H1 (cell line): Measurements from ENCODE around the gene ITM2B. TPM values are rescaled to one million over a fixed set of nuclear protein-coding genes. Genes with fewer than 3 reads are reported as not detected.

Source experiments
- CTCF ChIA-PET: fragments of 300-600 bp; sonication (Branson Sonifier 250); formaldehyde crosslinking; loops from one replicate; lab custom pipeline; 2021; ENCODE audit not compliant: partially characterized antibody; lab: Charles Lee
- POLR2A ChIA-PET: fragments of 300-600 bp; sonication (Branson Sonifier 250); formaldehyde crosslinking; loops from one replicate; lab custom pipeline; 2021; ENCODE audit warnings: inconsistent platforms; ENCODE audit not compliant: partially characterized antibody; lab: Charles Lee
- DNase-seq, 2 experiments: peaks; one replicate each; pipeline versions ENCODE4 v3.0.0 to v3.0.0-alpha.2; 2010 to 2022; ENCODE audit warnings: low spot score in 2 of 2, low read depth in 1 of 2, mixed read lengths in 1 of 2
- FAIRE-seq: peaks from 2 replicates; lab custom pipeline; 2011; peaks lifted over from hg19 to GRCh38; lab: Jason Lieb, UNC
- H2AFZ ChIP-seq: 2 replicates; pipeline ENCODE4 v1.8.1; 2012; ENCODE audit warnings: low read length, inconsistent platforms
- H2AK5ac ChIP-seq: 2 replicates; pipeline ENCODE4 v1.6.1; 2013; ENCODE audit warnings: low read depth, low read length
- H2BK120ac ChIP-seq: replicated peaks from 2 replicates; pipeline ENCODE3; 2013; ENCODE audit warnings: low read depth, low read length, inconsistent platforms
- H2BK12ac ChIP-seq: 2 replicates; pipeline ENCODE4 v1.6.1; 2013; ENCODE audit warnings: low read depth, low read length
- H2BK15ac ChIP-seq: 2 replicates; pipeline ENCODE4 v1.6.1; 2013; ENCODE audit warnings: low read length
- H2BK20ac ChIP-seq: 2 replicates; pipeline ENCODE4 v1.6.1; 2013; ENCODE audit warnings: low read length
- H2BK5ac ChIP-seq: 2 replicates; pipeline ENCODE4 v1.6.1; 2013; ENCODE audit warnings: low read depth, low read length
- H3K14ac ChIP-seq: 2 replicates; pipeline ENCODE4 v1.6.1; 2013; ENCODE audit warnings: inconsistent platforms; ENCODE audit not compliant: insufficient read length
- H3K18ac ChIP-seq: 2 replicates; pipeline ENCODE4 v1.6.1; 2013; ENCODE audit warnings: low read length; ENCODE audit errors: extremely low read depth
- H3K23ac ChIP-seq: 2 replicates; pipeline ENCODE4 v1.6.1; 2013; ENCODE audit warnings: inconsistent platforms; ENCODE audit not compliant: insufficient read length
- H3K23me2 ChIP-seq: 2 replicates; pipeline ENCODE4 v1.6.1; 2013; ENCODE audit warnings: low read depth, low read length
- H3K27ac ChIP-seq: 2 replicates; pipeline ENCODE4 v1.6.1; 2011; ENCODE audit warnings: low read depth, low read length, inconsistent platforms
- H3K27me3 ChIP-seq, 4 experiments: replicated peaks in 1 of 4; 1 replicate in 1 of 4; 2 replicates in 3 of 4; pipeline versions ENCODE4 v1.6.1 to v1.8.1; 2011 to 2013; ENCODE audit warnings: low read length in 3 of 4, mild to moderate bottlenecking in 3 of 4, inconsistent platforms in 2 of 4, mixed read lengths in 2 of 4, moderate library complexity in 1 of 4; ENCODE audit not compliant: control insufficient read depth in 3 of 4, insufficient read depth in 3 of 4; ENCODE audit errors: extremely low read depth in 1 of 4
- H3K36me3 ChIP-seq, 4 experiments: 2 replicates each; pipeline versions ENCODE4 v1.6.1 to v1.8.1; 2011 to 2013; ENCODE audit warnings: mild to moderate bottlenecking in 4 of 4, low read length in 3 of 4, moderate library complexity in 2 of 4, control low read depth in 1 of 4, inconsistent platforms in 1 of 4; ENCODE audit not compliant: insufficient read depth in 4 of 4, control insufficient read depth in 2 of 4
- H3K4ac ChIP-seq: replicated peaks from 2 replicates; pipeline ENCODE3; 2013; ENCODE audit warnings: low read length, low read depth, mixed read lengths, inconsistent platforms; ENCODE audit not compliant: insufficient read length
- H3K4me1 ChIP-seq, 4 experiments: replicated peaks in 1 of 4; 1 replicate in 1 of 4; 2 replicates in 3 of 4; pipeline versions ENCODE4 v1.6.1 to v1.8.1; 2011 to 2013; ENCODE audit warnings: low read length in 3 of 4, inconsistent platforms in 2 of 4, mixed read lengths in 1 of 4; ENCODE audit not compliant: insufficient read depth in 4 of 4, control insufficient read depth in 3 of 4
- H3K4me2 ChIP-seq, 2 experiments: 2 replicates each; pipeline versions ENCODE4 v1.6.1 to v1.8.1; 2011 to 2013; ENCODE audit warnings: low read depth in 2 of 2, low read length in 2 of 2, control low read depth in 1 of 2, inconsistent platforms in 1 of 2, mild to moderate bottlenecking in 1 of 2; ENCODE audit not compliant: insufficient read depth in 1 of 2
- H3K4me3 ChIP-seq, 4 experiments: fragments of 200-600, 300-600 bp in 1 of 4; sonication (generic), shearing (Covaris generic), sonication (Bioruptor Twin) in 1 of 4; 2 replicates each; pipeline versions ENCODE4 v1.5.1 to v1.8.1; 2011 to 2016; ENCODE audit warnings: low read length in 4 of 4, low read depth in 3 of 4, control low read depth in 2 of 4, inconsistent platforms in 2 of 4, mild to moderate bottlenecking in 2 of 4, mixed read lengths in 1 of 4, moderate library complexity in 1 of 4; ENCODE audit not compliant: insufficient read depth in 2 of 4; ENCODE audit errors: extremely low read depth in 1 of 4
- H3K56ac ChIP-seq: replicated peaks from 2 replicates; pipeline ENCODE3; 2013; ENCODE audit warnings: low read depth, mild to moderate bottlenecking, mixed read lengths, low read length, inconsistent platforms; ENCODE audit not compliant: insufficient read length
- H3K79me1 ChIP-seq: 2 replicates; pipeline ENCODE4 v1.6.1; 2013; ENCODE audit warnings: low read depth, low read length, control low read depth
- H3K79me2 ChIP-seq, 2 experiments: 2 replicates each; pipeline versions ENCODE4 v1.6.1 to v1.8.1; 2012 to 2013; ENCODE audit warnings: low read length in 2 of 2, mild to moderate bottlenecking in 2 of 2, inconsistent platforms in 1 of 2; ENCODE audit not compliant: insufficient read depth in 2 of 2, control insufficient read depth in 1 of 2
- H3K9ac ChIP-seq, 4 experiments: replicated peaks in 1 of 4; 1 replicate in 1 of 4; 2 replicates in 3 of 4; pipeline versions ENCODE4 v1.6.1 to v1.8.1; 2011 to 2013; ENCODE audit warnings: low read depth in 3 of 4, low read length in 3 of 4, control low read depth in 2 of 4, mild to moderate bottlenecking in 2 of 4, moderate library complexity in 2 of 4, inconsistent platforms in 1 of 4; ENCODE audit errors: extremely low read depth in 1 of 4
- H3K9me3 ChIP-seq, 2 experiments: 2 replicates each; pipeline versions ENCODE4 v1.6.1 to v1.8.1; 2012 to 2013; ENCODE audit warnings: mild to moderate bottlenecking in 2 of 2, moderate library complexity in 2 of 2, control low read depth in 1 of 2, inconsistent platforms in 1 of 2, low read depth in 1 of 2, low read length in 1 of 2, mixed read lengths in 1 of 2; ENCODE audit not compliant: insufficient read depth in 2 of 2
- H4K20me1 ChIP-seq, 2 experiments: replicated peaks in 1 of 2; 2 replicates each; pipeline versions ENCODE3 to v1.8.1; 2011 to 2013; ENCODE audit warnings: inconsistent platforms in 2 of 2, low read length in 2 of 2, mild to moderate bottlenecking in 1 of 2; ENCODE audit not compliant: insufficient read depth in 2 of 2, control insufficient read depth in 1 of 2
- H4K5ac ChIP-seq: 2 replicates; pipeline ENCODE4 v1.6.1; 2013; ENCODE audit warnings: low read length, low read depth, mixed read lengths, inconsistent platforms; ENCODE audit not compliant: insufficient read length
- H4K8ac ChIP-seq: 2 replicates; pipeline ENCODE4 v1.8.0; 2013; ENCODE audit warnings: mild to moderate bottlenecking, moderate library complexity, low read length, inconsistent platforms; ENCODE audit not compliant: insufficient read depth; ENCODE audit errors: extremely low read depth
- H4K91ac ChIP-seq: replicated peaks from 2 replicates; pipeline ENCODE3; 2013; ENCODE audit warnings: low read length, mixed read lengths, inconsistent platforms; ENCODE audit not compliant: insufficient read length
- ASH2L ChIP-seq: fragments of 200-600, 300-600 bp; sonication (generic); IDR thresholded peaks from one replicate; pipeline ENCODE4 v1.7.1; 2017; ENCODE audit warnings: low read length
- BACH1 ChIP-seq: IDR thresholded peaks from 2 replicates; pipeline ENCODE4 v1.6.1; 2012; ENCODE audit warnings: low read length, improper control_type of control experiment
- BRCA1 ChIP-seq: IDR thresholded peaks from 2 replicates; pipeline ENCODE4 v1.6.1; 2012; ENCODE audit warnings: low read depth, low read length, improper control_type of control experiment
- EZH2 ChIP-seq: fragments of 200-600 bp; sonication (generic); IDR thresholded peaks from 2 replicates; pipeline ENCODE4 v1.7.1; 2012; ENCODE audit warnings: low read depth, mild to moderate bottlenecking, moderate library complexity, low read length, inconsistent platforms; ENCODE audit not compliant: severe bottlenecking
- JUN ChIP-seq: IDR thresholded peaks from 2 replicates; pipeline ENCODE4 v1.6.1; 2011; ENCODE audit warnings: low read depth, mild to moderate bottlenecking, improper control_type of control experiment, low read length
- SIX5 ChIP-seq: IDR thresholded peaks from 2 replicates; pipeline ENCODE4 v1.6.1; 2011; ENCODE audit warnings: mild to moderate bottlenecking, low read depth, low read length
- SUZ12 ChIP-seq: fragments of 200-600 bp; sonication (generic); IDR thresholded peaks from 2 replicates; pipeline ENCODE4 v1.6.1; 2012; ENCODE audit warnings: mild to moderate bottlenecking, inconsistent platforms, low read length, moderate library complexity, mixed read lengths
- WGBS, 2 experiments: shearing (Covaris generic) in 1 of 2; methylation state at CpG; one replicate each; pipeline versions ENCODE4 v1.1.6 to v1.1.7; 2013 to 2015; ENCODE audit warnings: low lambda C conversion rate in 2 of 2, mixed read lengths in 2 of 2, inconsistent platforms in 1 of 2, low coverage in 1 of 2, missing lambda C conversion rate in 1 of 2; ENCODE audit not compliant: insufficient replicate concordance in 2 of 2, insufficient coverage in 1 of 2, insufficient read length in 1 of 2; ENCODE audit errors: extremely low coverage in 1 of 2, missing lambda C conversion rate in 1 of 2; 5-methylcytosine and 5-hydroxymethylcytosine counted together
- polyA plus RNA-seq, 7 experiments: library from polyadenylated mRNA; depleted of rRNA in 3 of 7; stranded (reverse) in 5 of 7; unstranded in 2 of 7; fragments of >200 nt in 5 of 7; fragments of 200-250 nt in 2 of 7; gene quantifications; 1 replicate in 5 of 7; 2 replicates in 1 of 7; 4 replicates in 1 of 7; pipeline versions ENCODE4 v1.2.1 to v1.2.3, GENCODE V29; 2011 to 2013; ENCODE audit warnings: missing spikeins in 2 of 7, mixed read lengths in 2 of 7
- total RNA-seq: library from RNA; stranded (reverse); fragmentation: NEBNext Ultra II Directional; extraction: Animal tissue kit (Norgen Biotek cat#: 25700); gene quantifications from 2 replicates; pipeline ENCODE4 v1.2.1, GENCODE V29; 2021

ITM2B gene
- total and polyA plus RNA-seq, 2 of the 8 experiments (the other 6 are each of a cell fraction or from before 2014, with no cell fraction given): 132 to 184 TPM

- TF ChIP-seq BRCA1 (no peak), SIX5 (no peak), BACH1 (no peak), ASH2L (no peak), SUZ12 (no peak), EZH2 (no peak), JUN (no peak)
- FAIRE-seq (no peak), DNase-seq (no peak)
- Histone ChIP-seq H3K56ac (no peak overlapping the region), H3K4me3 (peak overlapping the region in 1 of 4 experiments; percentile 91; a peak in 2 of 8 replicates), H3K36me3 (no peaks in the 10 kb centered on the region), H2BK12ac (no peak overlapping the region), H4K91ac (no peak overlapping the region), H2BK20ac (no peak overlapping the region), H3K79me1 (no peaks in the 10 kb centered on the region), H2BK15ac (no peak overlapping the region), H2AFZ (no peak overlapping the region), H3K4me2 (peak overlapping the region; percentile 15 to 40; a peak in 3 of 4 replicates), H4K8ac (no peak overlapping the region), H3K27me3 (peaks cover 0 to 6% (median 3%) of the 10 kb centered on the region in 4 experiments; a peak in 2 of 7 replicates), H2BK5ac (no peak overlapping the region; the same call in 1 of the 2 replicates), H3K18ac (no peak overlapping the region), H3K23me2 (peaks cover 4% of the 10 kb centered on the region; the same call in 1 of the 2 replicates), H4K20me1 (peaks cover 0 to 1% of the 10 kb centered on the region in 2 experiments), H2AK5ac (no peak overlapping the region), H4K5ac (no peak overlapping the region), H3K9ac (no peak overlapping the region), H3K9me3 (no peaks in the 10 kb centered on the region), H3K4ac (no peak overlapping the region), H3K23ac (no peak overlapping the region), H3K27ac (no peak overlapping the region), H3K79me2 (peaks cover 0 to 81% of the 10 kb centered on the region in 2 experiments; a peak in 2 of 4 replicates), H3K4me1 (peaks cover 4 to 9% (median 6%) of the 10 kb centered on the region in 4 experiments; a peak in 6 of 7 replicates), H2BK120ac (no peak overlapping the region), H3K14ac (no peak overlapping the region)
- ChIA-PET CTCF (no interaction called here), POLR2A (interaction anchor here (2.1 kb wide), 1 partner anchor 10 kb away, joined by 6 read pairs; no protein-coding TSS in a partner anchor)
- 51% methylated on average over 3 of the region's 3 CpGs; no CpG with 5 or more reads in 1 of the 2 experiments for WGBS, 2 experiments
These were observed 3.7 kb downstream of the ITM2B start for GRCh38 chr13:48236528-48237353.
